HS-5 (cell line): ENCODE results near the gene PTPN18.
"Not testable (repeated sequence)": the region's sequence is repeated elsewhere in the genome, so short reads cannot be mapped to it uniquely, and the experiment has no call there.

ENCODE experiments used
- DNase-seq: peaks from one replicate; pipeline ENCODE4 v3.0.0-alpha.2; 2012; ENCODE audit warnings: low read depth

The PTPN18 gene, protein sequence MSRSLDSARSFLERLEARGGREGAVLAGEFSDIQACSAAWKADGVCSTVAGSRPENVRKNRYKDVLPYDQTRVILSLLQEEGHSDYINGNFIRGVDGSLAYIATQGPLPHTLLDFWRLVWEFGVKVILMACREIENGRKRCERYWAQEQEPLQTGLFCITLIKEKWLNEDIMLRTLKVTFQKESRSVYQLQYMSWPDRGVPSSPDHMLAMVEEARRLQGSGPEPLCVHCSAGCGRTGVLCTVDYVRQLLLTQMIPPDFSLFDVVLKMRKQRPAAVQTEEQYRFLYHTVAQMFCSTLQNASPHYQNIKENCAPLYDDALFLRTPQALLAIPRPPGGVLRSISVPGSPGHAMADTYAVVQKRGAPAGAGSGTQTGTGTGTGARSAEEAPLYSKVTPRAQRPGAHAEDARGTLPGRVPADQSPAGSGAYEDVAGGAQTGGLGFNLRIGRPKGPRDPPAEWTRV

DNA sequence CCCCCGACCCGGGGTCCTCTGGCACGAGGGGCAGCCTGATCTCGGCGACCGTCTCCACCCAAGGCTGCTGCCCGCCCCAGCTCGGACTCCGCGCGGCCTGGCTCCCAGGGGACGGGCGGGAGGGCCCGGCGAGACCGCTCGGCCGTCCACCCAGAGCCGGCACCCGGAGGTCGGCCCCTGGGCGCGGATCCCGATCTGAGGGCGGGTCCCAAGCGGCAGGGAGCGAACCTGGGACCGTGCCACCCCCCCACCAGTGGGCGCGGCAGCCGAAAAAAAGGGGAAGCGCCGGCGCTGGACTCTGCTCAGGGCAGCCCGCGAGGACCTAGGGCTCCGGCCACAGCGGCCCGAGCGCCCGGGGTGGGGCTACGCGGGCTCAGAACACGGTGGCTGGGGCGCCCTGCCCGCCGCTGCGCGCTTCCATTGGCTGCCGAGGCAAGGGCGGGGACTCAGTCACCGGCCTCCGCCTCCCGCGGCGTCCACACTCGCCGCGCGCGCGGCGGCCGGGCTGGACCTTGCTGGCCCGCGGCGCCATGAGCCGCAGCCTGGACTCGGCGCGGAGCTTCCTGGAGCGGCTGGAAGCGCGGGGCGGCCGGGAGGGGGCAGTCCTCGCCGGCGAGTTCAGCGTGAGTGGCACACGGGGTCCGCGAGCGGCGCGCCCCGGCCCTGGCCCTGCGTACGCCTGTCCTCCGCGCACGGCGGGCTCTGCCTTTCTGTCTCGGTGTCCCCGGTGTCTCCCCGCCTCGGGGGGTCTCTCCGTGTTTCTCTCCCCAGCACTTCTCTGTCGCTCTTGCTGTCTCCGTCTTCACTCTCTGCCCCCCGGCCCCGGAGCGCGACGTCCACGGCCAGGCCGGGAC, at the start of gene PTPN18:
PTPN18 (plus strand) TSS at position 479 of the 854 bp plus-strand sequence; CDS start at position 531, 52 bp downstream.
- no peak for DNase-seq

DNA sequence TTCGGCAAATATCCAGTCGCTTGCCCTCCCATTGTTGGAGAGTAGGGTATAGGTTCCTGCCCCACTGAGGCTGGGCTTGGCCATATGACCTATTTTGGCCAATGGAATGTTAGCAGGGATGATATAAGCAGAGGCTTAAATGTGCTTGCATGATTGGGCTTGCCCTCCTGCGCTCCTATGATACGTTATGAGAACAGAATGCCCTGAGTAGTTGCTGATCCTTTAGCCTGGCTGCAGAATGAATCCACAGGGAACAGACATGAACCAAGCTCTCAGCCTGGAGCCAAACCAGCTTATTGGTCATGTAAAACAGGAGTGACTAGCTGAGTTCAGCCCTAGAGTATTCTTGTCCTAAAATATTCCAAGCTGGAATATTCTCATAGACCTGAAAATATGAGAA, 48.0 kb upstream of the PTPN18 start:
- DNase-seq, result no peak

DNA sequence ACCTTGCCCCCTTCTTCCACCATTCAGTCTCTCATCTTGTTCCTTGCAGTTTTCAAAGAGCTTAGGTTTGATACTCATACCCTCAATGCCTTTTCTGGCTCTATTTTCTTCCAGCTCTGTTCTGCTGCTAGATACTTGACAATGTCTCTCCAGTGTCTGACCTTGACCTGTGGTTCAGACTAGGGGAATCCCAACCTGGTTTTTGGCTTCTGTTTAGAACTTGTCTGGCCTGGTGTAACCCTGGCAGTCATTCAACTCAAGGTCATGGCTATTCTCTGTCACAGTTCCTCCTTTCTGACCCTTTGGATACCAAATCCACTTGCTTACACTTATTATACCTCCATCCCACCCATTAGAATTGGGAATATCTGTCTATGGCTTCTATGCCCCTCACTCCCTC, 45.0 kb upstream of the PTPN18 start:
- DNase-seq, result no peak

DNA sequence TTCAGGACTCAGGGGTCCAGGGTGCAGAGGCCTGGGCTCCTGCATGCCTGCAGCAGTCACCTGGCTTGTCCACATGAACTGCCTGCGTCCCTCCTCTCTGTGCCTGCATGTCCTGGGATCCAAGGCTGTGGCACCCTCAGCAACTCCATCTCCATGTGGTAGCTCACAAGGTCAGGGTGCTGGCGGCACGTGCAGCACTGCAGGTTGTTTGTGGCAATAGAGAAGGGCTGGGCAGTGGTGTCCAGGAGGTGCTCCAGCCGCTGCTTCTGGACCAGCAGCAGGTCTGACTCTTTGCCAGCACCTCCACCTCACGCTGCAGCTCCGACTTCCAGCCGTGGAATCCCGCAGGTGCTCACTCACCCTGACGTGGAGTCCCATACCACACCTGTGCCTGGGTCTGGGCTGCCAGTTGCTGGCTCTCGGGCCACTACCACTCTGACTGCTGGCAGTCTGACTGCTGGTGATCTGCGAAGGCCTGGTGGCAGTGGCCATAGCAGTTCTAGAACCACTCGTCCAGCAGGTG, 42.0 kb upstream of the PTPN18 start:
- no peak for DNase-seq

DNA sequence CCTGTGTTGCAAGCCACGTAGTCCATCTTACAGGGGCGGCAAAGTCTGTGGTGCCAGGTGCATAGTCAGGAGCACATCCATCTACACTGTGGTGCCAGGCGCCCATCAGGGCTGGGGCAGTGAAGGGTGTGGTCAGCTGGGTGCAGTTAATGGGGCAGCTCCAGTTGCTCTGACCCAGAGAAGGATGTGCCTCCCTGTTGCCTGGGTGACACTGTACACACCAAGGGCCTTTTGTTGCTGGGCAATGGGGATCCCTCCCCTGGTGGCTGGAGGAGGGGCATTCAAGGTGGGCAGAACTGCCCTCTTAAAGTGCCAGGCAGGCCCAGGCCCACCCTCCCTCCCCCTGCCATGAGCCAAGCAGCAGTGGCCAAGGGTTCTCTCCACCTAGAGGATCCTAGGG, 41.5 kb upstream of the PTPN18 start:
- no peak for DNase-seq

DNA sequence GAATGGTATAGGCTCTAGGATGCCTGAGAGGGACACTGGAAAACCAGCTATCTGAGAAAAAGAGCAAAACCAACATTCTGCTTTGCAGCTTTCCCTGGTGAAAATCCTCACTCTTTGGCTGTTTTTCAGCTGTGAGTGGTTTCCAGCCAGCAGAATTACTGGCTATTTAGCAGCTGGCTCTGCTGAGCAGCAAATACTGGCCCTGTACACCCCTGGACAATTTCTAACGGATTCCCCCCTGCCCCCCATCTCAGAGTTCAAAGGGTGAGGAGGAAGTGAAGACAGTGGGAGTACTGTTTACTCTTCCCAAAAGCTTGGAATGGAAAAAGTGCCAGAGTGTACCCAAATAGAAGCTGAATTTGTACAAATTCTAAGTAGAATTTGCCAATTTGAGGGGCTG, 39.3 kb upstream of the PTPN18 start:
- no peak for DNase-seq

DNA sequence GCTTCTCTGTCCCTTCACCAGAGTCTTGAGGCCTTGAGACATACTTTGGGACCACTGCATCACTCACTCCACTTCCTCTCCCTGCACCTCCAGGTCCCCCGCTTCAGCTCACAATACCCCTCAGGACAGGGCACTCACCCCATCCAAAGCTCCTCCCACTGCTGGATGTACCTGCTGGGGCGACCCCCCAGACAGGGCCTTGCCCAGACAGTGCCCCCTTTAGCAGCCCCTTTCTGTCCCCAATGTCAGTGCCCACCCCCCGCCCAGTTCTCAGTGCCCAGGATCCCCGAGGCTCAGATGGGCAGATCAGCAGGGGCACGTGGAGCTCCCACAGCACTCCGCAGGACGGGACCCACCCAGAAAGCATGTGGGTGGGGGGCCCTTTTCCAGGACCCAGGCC, 37.0 kb upstream of the PTPN18 start:
- no peak for DNase-seq

DNA sequence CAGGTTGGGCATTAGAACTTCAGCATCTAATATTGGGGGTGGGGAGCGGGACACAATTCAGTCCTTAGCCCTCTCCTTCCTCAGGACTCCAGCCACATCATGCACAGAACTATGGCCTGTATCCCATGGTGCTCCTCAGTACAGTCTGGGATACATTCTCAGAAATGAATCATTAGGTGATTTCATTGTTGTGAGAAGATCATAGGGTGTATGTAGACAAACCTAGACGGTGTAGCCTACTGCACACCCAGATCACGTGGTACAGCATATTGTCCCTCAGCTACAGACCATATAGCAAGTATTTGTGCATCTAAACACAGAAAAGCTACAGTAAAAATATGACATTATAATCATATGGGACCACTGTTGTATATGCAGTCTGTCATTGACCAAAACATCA, 36.3 kb upstream of the PTPN18 start:
- DNase-seq, result no peak

DNA sequence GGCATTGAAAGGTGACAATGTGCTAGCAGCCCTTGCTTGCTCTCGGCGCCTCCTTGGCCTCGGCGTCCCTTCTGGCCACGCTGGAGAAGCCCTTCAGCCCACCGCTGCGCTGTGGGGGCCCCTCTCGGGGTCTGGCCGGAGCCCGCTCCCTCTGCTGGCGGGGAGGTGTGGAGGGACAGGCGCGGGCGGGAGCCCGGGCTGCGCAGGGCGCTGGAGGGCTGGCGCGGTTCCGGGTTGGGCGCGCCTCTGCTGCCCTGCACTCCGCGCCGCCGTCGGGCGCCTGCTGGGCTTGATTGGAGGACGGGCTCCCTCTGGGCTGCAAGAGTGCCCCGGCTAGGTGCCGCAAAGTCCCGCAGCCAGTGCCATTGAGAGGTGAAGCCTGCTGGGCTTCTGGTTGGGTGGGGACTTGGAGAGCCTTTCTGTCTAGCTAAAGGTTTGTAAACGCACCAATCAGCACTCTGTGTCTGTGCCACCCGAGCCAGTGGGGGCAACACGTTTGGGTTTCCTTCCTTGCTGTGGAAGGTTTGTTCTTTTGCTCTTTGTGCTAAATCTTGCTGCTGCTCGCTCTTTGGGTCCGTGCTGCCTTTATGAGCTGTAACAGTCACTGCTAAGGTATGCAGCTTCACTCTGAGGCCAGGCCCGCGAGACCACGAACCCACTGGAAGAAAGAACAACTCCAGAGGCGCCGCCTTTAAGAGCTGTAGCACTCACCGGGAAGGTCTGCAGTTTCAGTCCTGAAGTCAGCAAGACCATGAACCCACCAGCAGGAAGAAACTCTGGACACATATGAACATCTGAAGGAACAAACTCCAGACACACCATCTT, 27.9 kb upstream of the PTPN18 start:
- no peak for DNase-seq

DNA sequence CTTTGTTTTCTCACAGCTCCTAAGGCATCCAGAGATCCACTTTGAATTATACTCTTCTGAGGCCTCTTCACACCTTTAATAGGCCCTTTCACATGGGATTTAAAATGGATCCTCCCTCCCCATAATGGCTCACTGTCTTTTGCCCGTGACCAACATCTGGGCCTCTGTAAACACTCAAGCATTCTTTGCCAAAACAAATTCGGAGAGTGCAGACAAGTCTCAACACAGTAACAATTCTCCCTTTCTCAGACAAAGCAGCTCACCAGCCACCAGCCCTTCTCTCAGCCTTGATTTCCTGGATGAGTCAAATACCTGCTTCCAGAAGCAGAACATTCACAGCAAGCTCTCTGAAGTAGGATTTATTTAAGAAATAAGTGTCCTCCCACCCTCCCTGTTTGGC, 27.1 kb upstream of the PTPN18 start:
- DNase-seq, result no peak

DNA sequence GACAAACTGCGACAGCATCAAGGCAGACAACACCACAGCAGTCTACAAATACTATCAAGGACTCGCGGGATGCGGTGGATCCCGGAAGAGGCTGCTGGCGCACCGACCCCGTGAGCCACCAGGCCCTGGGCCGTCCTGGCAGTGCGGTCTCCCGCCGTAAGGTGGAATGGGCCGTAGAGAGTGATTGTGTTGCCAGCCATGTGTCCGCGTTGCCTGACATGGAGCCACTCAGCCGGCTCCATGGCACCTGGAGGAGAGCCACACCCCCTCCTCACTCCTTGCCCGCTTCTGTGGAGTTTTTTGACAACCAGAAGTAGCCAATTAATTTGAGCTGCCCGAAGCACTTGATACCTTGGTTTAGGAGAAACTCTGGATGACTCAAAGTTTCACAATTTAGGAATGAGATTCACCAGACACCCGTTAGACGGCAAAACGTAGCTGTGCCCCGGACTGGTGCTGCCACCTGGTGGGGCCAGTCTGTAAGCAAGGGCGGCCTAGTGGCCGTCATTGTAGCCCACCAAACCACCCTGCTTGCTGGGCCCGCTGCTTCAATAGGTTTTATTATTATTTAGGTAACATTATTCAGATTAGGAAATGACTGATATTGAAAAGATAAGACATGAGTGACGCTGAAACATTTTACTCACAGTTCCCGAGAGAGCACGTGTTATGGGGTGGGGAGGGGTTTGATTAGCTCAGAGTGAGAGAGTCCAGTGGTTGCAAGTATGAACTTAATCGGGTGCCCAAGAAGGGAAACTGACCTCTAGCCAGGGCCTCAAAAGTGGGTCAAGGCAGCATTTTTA, 23.4 kb upstream of the PTPN18 start:
- peak; percentile 54 for DNase-seq

DNA sequence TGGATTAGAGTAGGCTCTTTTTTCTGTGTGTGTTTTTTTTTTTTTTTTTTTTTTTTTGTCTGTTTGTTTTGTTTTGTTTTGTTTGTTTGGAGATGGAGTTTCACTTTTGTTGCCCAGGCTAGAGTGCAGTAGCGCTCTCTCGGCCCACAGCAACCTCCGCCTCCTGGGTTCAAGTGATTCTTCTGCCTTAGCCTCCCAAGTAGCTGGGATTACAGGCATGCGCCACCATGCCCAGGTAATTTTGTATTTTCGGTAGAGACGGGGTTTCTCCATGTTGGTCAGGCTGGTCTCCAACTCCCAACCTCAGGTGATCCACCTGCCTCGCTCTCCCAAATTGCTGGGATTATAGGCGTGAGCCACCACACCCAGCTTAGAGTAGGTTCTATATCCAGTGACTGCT, 22.6 kb upstream of the PTPN18 start:
- DNase-seq, result not testable (repeated sequence)

DNA sequence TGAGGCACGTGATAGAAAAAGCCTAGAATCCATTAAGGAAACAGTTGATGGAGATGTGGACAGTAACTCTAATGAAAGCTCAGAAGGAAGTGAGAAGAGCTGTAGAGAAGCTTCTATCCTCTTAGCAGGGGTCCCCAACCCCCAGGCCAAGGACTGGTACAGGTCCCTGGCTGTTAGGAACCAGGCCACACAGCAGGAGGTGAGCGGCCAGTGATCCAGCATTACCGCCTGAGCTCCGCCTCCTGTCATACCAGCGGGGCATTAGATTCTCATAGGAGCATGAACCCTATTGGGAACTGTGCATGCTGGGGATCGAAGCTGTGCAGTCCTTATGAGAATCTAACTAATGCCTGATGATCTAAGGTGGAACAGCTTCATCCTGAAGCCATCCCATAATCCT, 21.8 kb upstream of the PTPN18 start:
- DNase-seq, result no peak

DNA sequence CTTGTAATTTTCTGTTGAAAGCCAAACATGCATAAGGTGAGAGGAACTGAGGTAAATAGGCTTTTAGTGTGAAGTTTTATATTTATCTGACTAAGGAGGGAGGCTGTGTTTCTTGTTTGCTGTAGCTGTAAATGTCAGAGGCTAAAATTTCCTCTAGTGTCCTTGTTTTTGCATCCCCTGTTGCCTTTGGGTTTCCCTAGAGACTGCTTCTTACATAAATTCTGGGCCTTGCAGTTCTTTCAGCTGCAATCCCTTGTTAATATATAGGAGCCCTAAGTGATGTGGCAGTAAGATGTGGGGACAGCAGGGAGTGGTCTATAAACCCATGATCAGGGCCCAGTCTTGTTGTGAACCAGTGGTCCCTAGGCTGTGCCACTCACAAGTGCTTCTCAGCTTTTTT, 20.6 kb upstream of the PTPN18 start:
- no peak for DNase-seq

DNA sequence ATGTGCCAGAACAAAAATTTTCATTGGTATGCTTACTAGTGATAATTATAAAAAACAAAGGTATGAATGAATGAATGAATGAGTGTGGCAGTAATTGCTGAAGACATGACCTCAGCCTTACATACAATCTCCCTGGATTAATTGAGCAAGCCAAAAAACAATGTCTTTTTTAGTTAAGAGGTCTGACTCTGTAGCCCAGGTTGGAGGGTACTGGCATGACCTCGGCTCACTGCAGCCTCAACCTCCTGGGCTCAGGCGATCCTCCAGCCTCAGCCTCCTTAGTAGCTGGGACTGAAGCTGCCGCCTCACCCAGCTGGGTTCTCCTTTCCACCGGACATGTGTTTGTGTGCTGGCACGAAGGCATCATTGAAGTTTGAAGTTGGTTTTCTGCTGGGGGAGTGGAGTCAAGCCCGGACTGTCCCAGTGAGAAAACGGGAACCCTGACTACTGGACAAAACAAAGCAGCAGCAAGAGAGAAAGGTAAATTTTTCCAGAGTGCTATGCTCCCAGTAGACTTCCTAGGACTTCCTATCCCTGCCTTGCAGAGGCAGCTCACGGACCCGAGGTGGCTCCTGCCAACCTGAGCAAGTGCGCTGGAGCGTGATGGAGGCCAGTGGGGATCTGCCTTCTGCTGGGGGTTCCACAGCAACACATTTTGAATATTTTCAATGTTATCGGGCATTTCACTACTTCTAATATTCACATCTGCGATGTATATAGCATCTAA, 19.5 kb upstream of the PTPN18 start:
- DNase-seq, result no peak

DNA sequence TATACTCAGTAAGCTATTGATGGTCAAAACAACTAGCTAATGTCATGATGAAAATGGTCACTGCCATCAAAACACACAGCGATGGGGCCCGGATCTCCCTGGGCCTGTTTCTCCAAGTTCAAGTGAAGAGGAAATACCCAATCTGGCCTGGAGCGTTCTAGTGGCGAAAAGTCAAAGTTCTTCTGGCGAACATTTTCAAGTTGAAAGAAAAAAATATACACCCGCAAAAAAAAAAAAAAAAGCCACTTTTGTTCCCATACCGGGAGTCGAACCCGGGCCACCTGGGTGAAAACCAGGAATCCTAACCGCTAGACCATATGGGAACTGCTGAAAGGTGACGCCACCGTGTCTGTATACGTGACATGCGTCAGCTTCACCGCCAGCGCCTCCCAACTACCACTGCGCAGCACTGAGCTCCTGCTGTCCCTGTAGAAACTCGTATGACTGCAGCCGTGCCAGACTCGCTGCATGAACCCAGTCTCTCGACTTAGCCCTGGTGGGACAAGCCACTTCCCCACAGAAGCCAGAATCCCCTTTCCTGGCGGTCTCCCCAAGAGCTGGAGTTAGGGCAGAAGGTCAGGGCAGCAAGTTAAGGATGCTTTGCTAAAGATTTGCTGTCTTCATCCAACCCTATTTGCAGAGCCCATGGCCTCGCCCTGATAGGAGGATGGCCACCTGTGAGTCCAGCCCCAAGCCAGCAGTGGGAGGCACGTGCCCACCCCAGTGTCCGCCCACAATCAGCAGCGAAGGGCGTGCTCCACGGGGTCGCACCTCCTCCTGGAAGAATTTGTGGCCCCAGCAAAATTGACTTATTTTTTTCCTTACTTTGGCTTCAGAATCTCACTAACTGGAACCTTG, 18.8 kb upstream of the PTPN18 start:
- no peak for DNase-seq

DNA sequence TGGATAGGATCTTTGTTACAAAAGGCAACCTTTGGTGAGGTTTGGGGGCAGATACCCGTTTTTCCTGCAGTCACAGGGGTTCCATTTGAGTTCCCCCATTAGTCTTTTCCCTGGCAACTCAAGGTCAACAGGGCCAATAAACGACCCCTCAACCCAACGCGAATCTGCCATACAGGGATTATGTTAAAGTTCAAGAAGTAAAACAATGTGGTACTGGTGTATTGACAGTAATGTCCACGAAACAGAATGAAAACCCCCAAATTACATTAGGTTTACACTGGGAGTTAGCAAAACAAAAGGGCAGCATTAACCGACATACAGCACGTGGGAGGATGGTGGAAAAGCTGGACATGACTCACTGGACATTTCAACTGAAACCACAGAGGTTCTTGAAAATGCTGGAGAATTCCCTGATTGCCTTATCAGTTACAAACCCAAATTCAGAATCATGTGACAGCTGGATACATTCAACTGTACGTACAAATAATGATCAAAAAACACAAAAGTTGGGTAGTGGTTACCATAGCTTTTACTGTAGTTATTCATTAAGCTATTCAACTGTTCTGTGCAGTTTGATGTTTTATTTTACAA, 18.0 kb upstream of the PTPN18 start:
- no peak for DNase-seq

DNA sequence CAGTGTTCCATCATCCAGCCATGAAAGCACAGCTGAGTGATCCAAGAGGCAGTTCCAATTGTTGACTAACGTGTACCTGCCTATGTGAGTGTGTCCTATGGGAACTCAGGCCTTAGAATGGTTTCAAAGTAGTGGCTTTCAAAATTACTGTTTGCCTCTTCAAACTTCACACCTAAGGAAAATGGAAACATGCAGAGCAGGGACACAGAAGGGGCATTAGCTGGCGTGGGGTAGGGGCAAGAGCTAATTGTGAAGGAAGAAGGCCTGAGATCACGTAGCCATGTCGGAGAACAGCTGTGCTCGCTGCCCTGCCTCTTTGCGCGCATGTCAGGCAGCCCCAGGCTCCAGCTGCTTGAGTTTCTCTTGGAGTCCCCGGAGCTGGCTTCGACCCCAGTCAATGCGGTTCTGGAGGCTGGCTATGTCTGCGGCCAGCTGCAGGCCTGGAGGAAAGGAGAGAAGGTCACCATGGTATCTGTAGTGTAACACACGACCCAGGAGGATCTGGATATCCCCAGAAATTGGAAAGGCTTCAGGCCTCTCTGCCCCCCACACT, 17.0 kb upstream of the PTPN18 start:
- no peak for DNase-seq
